Esophagus muscularis mucosa (tissue), 4 donors: ENCODE results near the gene PSMD13. TPM values are rescaled to one million over a fixed set of nuclear protein-coding genes. Genes with fewer than 3 reads are reported as not detected.

Experiments used
- DNase-seq: peaks from one replicate; pipeline ENCODE4 v3.0.0-alpha.2; 2017; ENCODE audit errors: extremely low spot score
- H3K27ac ChIP-seq, 4 donors: fragments of 200-600 bp; sonication (generic); replicated peaks in 1 of 4; 1 replicate in 3 of 4; 2 replicates in 1 of 4; pipeline ENCODE4 v1.5.1; 2016 to 2019; ENCODE audit warnings: mild to moderate bottlenecking in 1 of 4
- H3K27me3 ChIP-seq, 4 donors: fragments of 200-600 bp; sonication (generic); one replicate each; pipeline versions ENCODE4 v1.5.1 to v1.6.0; 2016 to 2019
- H3K36me3 ChIP-seq, 4 donors: fragments of 200-600 bp; sonication (generic); one replicate each; pipeline ENCODE4 v1.5.1; 2016 to 2019
- H3K4me1 ChIP-seq, 4 donors: fragments of 200-600 bp; sonication (generic); one replicate each; pipeline ENCODE4 v1.5.1; 2016 to 2019
- H3K4me3 ChIP-seq, 4 donors: fragments of 200-600 bp; sonication (generic); 1 replicate in 2 of 4; 2 replicates in 2 of 4; pipeline ENCODE4 v1.5.1; 2016 to 2019; ENCODE audit warnings: mild to moderate bottlenecking in 4 of 4, moderate library complexity in 1 of 4
- H3K9me3 ChIP-seq, 4 donors: fragments of 200-600 bp; sonication (generic); 1 replicate in 3 of 4; 2 replicates in 1 of 4; pipeline ENCODE4 v1.5.1; 2016 to 2019
- EP300 ChIP-seq: sonication (generic); formaldehyde crosslinking; IDR thresholded peaks from one replicate; pipeline ENCODE4 v1.6.1; 2017; ENCODE audit warnings: antibody characterized with exemption
- POLR2A ChIP-seq: fragments of 450-650 bp; IDR thresholded peaks from one replicate; pipeline ENCODE4 v1.6.1; 2017; ENCODE audit warnings: antibody characterized with exemption, moderate library complexity, mild to moderate bottlenecking, low read depth
- POLR2AphosphoS5 ChIP-seq, 2 donors: sonication (generic); formaldehyde crosslinking; IDR thresholded peaks; one replicate each; pipeline ENCODE4 v1.6.1; 2017; ENCODE audit warnings: antibody characterized with exemption in 2 of 2
- WGBS: methylation state at CpG from one replicate; pipeline ENCODE4 v1.1.5; 2018; 5-methylcytosine and 5-hydroxymethylcytosine counted together
- intact Hi-C: fragments of 100-400 bp; cut with DNase I; formaldehyde crosslinking; loops from one replicate; pipeline ENCODE4 v1.15.1; 2023
- total RNA-seq, 4 donors: library from RNA; depleted of rRNA; stranded (reverse); fragments of >200 nt; gene quantifications; one replicate each; pipeline versions ENCODE4 v1.1.0 to v1.2.1, GENCODE V29; 2016
- TF ChIP-seq, protein P1 (sequence below), 3 experiments: fragments of 200-600 bp in 2 of 3; fragments of 450-650 bp in 1 of 3; sonication (generic) in 2 of 3; IDR thresholded peaks; one replicate each; pipeline ENCODE4 v1.5.1; 2017 to 2019; ENCODE audit warnings: antibody characterized with exemption in 3 of 3, mild to moderate bottlenecking in 2 of 3, moderate library complexity in 1 of 3

Gene PSMD13
- total RNA-seq, 4 donors from 2014 or later: 86.4 to 124 (median 94.1) TPM

DNA sequence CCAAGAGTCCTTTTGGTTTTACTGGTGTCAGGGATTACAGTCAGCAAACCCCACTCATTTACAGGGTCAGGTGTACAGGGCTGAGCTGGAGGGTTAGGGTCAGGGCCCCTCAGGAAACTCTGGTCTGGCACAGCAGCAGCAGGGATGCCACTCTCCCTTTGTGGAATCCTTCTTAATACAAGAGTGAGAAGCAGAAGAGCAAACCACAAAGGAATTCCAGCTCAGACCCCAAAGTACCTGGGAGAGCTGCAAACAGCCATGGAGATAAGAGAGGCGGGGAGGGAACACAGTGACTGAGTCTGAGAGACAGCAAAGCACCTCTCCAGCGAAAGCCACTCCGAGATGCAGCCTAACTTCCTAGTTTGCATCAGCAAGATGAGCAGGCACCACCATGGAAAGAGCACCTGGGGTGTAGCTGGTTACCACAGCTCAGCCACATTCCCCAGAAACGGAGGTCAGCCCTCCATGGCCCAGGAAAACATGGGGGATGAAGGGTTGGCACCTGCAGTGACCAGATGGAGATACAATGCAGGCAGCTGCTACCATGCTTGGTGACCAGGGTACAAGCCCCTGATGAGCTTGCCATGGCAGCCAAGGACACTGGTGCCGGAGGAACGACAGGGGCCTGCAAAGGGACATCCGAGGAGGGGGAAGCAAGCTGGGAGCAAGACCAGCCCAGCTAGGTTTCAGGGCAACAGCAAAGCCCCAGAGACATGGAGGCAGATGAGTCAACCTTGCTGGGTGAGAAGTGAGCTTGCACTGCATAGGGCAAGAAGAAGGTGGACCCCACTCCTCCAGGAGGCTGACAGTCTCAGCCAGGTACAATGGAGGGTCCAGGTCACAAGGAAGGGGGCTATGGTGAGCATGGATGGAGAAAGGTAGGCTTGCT lies 33.5 kb upstream of the PSMD13 start:
- Histone ChIP-seq H3K27me3 (no peaks in the 10 kb centered on the region), H3K27ac (no peak overlapping the region), H3K9me3 (no peaks in the 10 kb centered on the region), H3K4me1 (peaks cover 16 to 40% (median 37%) of the 10 kb centered on the region in 4 donors), H3K4me3 (no peak overlapping the region), H3K36me3 (peaks cover 13 to 64% (median 53%) of the 10 kb centered on the region in 4 donors)
- intact Hi-C loops: loop anchor here (10.0 kb wide), 1 partner anchor 162 kb away; the partner anchor contains the start of gene B4GALNT4
- TF ChIP-seq POLR2AphosphoS5 (IDR thresholded peaks at IDR 0.05): no peak
- TF ChIP-seq, protein P1, sequence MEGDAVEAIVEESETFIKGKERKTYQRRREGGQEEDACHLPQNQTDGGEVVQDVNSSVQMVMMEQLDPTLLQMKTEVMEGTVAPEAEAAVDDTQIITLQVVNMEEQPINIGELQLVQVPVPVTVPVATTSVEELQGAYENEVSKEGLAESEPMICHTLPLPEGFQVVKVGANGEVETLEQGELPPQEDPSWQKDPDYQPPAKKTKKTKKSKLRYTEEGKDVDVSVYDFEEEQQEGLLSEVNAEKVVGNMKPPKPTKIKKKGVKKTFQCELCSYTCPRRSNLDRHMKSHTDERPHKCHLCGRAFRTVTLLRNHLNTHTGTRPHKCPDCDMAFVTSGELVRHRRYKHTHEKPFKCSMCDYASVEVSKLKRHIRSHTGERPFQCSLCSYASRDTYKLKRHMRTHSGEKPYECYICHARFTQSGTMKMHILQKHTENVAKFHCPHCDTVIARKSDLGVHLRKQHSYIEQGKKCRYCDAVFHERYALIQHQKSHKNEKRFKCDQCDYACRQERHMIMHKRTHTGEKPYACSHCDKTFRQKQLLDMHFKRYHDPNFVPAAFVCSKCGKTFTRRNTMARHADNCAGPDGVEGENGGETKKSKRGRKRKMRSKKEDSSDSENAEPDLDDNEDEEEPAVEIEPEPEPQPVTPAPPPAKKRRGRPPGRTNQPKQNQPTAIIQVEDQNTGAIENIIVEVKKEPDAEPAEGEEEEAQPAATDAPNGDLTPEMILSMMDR (IDR thresholded peaks at IDR 0.05): no peak
- TF ChIP-seq POLR2A: no peak
- TF ChIP-seq EP300: no peak
- no peak for DNase-seq
- WGBS: 87% methylated on average over 7 of the region's 7 CpGs

DNA sequence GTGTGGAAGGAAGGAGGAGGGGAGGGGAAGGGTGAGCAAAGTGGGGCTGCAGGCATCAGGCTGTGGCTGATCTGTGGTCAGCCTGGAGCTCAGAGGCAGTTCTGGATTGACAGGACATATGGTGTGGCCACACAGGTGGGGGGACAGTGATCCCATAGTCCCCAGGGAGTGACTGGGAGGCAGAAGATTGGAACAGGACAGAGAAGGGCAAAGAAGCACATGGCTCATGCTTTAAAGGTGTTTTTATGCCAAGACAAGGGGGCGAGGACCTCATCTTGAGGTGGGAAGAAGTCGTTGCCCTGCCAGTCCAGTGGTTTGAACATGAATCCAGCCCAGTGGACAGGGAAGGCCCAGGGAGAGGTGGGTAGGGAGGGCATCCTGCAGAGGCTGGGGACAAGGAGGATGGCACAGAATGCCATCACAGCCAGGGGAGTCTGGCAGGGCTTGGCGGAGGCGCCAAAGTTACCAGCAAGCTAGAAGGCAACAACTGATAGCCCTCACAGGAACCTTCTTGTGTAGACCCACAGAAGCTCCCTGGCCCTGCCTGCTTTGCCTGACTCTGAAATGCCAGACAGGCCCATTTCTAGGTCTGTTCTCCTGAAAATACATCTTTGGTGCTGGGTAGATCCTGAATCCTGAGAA lies 32.7 kb upstream of the PSMD13 start:
- no peaks in the 10 kb centered on the region for H3K27me3 ChIP-seq
- H3K9me3 ChIP-seq: no peaks in the 10 kb centered on the region
- no peak overlapping the region for H3K4me3 ChIP-seq
- H3K4me1 ChIP-seq: peaks cover 17 to 42% (median 38%) of the 10 kb centered on the region in 4 donors
- peaks cover 13 to 64% (median 53%) of the 10 kb centered on the region in 4 donors for H3K36me3 ChIP-seq
- WGBS: 80% methylated on average over 4 of the region's 4 CpGs
- DNase-seq: no peak
- H3K27ac ChIP-seq: no peak overlapping the region
- TF ChIP-seq POLR2AphosphoS5 (IDR thresholded peaks at IDR 0.05): no peak
- no peak for TF ChIP-seq POLR2A
- intact Hi-C loops: loop anchor here (10.0 kb wide), 1 partner anchor 161 kb away; the partner anchor contains the start of gene B4GALNT4

DNA sequence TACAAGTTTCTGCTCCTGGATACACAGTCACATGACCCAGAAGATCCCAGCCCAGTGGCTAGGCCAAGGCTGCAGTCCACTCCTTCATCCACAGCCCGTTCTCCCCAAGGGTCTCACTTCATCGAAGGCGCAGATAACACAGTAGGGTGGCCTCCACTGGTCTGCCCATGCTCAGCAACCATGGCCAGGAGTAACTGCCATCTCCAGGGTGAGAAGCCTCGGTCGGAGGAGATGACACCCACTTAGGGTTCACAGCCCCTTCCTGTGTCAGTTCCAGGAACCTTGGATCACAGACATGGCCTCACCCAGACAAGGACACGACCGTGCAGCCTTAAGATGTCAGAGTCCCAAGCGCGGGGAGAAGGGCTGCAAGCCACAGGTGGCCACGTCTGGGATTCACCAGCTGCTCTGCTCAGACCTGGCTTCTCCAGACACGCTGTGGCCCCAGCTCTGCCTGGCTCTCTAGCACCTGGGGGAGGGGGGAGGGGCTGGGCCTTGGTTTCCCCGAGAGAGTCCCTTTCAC lies 32.1 kb upstream of the PSMD13 start:
- Histone ChIP-seq H3K36me3 (peaks cover 13 to 68% (median 54%) of the 10 kb centered on the region in 4 donors), H3K4me1 (peaks cover 23 to 48% (median 44%) of the 10 kb centered on the region in 4 donors), H3K4me3 (no peak overlapping the region), H3K27me3 (no peaks in the 10 kb centered on the region), H3K27ac (no peak overlapping the region), H3K9me3 (no peaks in the 10 kb centered on the region)
- TF ChIP-seq POLR2AphosphoS5 (IDR thresholded peaks at IDR 0.05): no peak
- no peak for TF ChIP-seq EP300
- TF ChIP-seq, protein P1 (IDR thresholded peaks at IDR 0.05): no peak
- no peak for TF ChIP-seq POLR2A
- whole genome bisulfite sequencing: 85% methylated on average over 9 of the region's 12 CpGs
- intact Hi-C loops: loop anchor here (10.0 kb wide), 1 partner anchor 160 kb away; the partner anchor contains the start of gene B4GALNT4
- no peak for DNase-seq

DNA sequence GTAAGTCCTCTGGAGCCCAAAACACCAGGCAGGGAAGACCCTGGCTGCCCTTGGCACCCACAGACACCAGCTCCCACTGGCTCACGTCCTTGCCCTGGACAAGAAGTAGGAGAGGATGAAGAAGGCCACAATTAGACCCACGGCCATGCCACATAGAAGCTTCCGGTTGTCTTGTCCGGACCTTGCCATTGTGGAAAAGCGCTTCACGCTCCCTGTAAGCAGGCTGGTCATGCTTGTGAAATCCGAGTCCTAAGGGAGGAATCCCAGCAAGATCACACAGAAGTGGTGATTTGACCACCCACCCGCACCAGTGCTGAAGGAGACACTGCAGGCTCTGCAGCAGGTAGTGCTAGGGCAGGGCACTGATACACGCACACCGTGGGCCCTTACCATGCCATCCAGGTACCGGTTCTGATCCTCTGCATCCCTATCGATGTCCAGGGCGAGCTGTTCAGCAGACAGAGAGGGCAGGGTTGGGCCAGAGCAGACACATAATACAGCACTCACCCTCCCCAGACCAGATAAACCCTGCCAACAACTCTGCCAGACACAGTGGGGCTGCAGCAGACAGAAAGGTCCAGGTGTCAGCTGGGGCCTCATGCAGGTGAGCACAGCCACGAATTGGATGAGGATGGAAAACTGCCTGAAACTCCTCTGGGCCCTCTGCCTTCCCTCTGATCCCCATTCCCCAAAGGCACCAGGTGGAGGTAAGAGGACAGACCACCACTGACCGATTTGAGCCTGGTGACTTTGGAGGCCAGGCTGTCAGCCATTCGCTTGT lies 31.4 kb upstream of the PSMD13 start:
- no peak for DNase-seq

More for the DNA sequence above, 31.4 kb upstream of the PSMD13 start:
- TF ChIP-seq, protein P1 (IDR thresholded peaks at IDR 0.05): no peak
- TF ChIP-seq POLR2A (no peak), EP300 (no peak), POLR2AphosphoS5 (IDR thresholded peaks at IDR 0.05) (no peak)
- no peaks in the 10 kb centered on the region for H3K27me3 ChIP-seq
- WGBS: 85% methylated on average over 15 of the region's 16 CpGs
- H3K4me3 ChIP-seq: peak overlapping the region; percentile 81 to 99 (median 86)
- intact Hi-C loops: loop anchor here (2.0 to 10.0 kb wide), 2 partner anchors 29 to 159 kb away; partner anchors contain the start of gene B4GALNT4
- H3K9me3 ChIP-seq: no peaks in the 10 kb centered on the region
- H3K36me3 ChIP-seq: peaks cover 18 to 68% (median 54%) of the 10 kb centered on the region in 4 donors
- H3K27ac ChIP-seq: peak overlapping the region in 2 of 4 donors; percentile 98 to 99
- H3K4me1 ChIP-seq: peaks cover 30 to 56% (median 52%) of the 10 kb centered on the region in 4 donors
